Renal pelvis (tissue), 12 donors: ENCODE data around the gene CXCL11. TPM values are rescaled to one million over a fixed set of nuclear protein-coding genes. Genes with fewer than 3 reads are reported as not detected.
"Not testable (repeated sequence)": the region's sequence is repeated elsewhere in the genome, so short reads cannot be mapped to it uniquely, and the experiment has no call there.

Experiments
- DNase-seq: peaks from one replicate; pipeline ENCODE4 v3.0.0-alpha.2; 2013
- long read RNA-seq, 16 experiments: transcript quantifications; one replicate each; lab custom pipeline, GENCODE V29; 2026
- polyA plus RNA-seq, 3 donors: library from polyadenylated mRNA; unstranded; fragments of 120-200 nt; gene quantifications; one replicate each; pipeline ENCODE4 v1.2.1, GENCODE V29; 2013; ENCODE audit not compliant: insufficient read length in 3 of 3

CXCL11 gene
- polyA plus RNA-seq, result under 1 TPM; 0.33 to 0.38 (median 0.33) TPM
- long read RNA-seq, donor 1, result 0 reads
- long read RNA-seq, donor 2, result 0 reads
- long read RNA-seq, donor 3, result 0 reads
- long read RNA-seq, donor 4, result 0 reads
- long read RNA-seq, donor 5, partial matches to known transcripts, result 0 of 2 reads
- long read RNA-seq, donor 5, other reads (novel, unspliced or antisense), result 0 of 2 reads
- long read RNA-seq, donor 6, result 0 reads
- long read RNA-seq, donor 7, result 0 reads
- long read RNA-seq, donor 8, result 0 reads
- long read RNA-seq, donor 9, result 0 reads
- long read RNA-seq, donor 10, result 0 reads
- long read RNA-seq, donor 11, result 0 reads
- long read RNA-seq, donor 12, result 0 reads
- long read RNA-seq, donor 13, result 0 reads
- long read RNA-seq, donor 14, result 0 reads
- long read RNA-seq, donor 15, result 0 reads
- long read RNA-seq, donor 16, result 0 reads

DNA sequence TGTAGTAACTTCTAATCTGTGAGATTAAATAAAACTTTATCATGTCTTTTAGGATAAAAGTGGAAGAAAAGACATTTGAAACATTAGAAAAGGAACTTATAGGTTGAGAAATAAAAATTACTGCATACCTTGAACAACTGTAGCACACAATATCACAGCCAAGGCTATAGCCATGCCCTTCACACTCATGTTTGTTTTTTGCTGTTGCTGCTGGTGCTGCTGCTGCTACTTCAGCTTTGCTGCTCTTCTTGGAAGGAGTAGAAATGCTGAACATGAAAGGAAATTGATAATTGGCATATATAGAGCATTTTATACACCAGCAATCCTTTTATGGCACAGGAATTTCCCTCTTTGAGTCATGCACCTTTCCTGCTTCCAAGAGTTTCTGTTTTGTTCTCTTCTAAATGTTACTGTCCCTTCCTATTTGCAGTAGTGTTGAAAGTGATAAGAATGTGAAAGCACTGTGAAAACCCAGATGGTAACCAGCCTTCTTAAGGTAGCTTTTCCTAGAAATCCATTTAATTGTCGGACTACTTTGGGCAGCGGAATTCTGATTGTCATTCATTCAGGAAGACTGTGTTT is at the start of gene CXCL11:
Gene CXCL11 (minus strand): TSS at position 272 of the 582 bp plus-strand sequence. CDS start 83 bp downstream, at position 189.
- DNase-seq, result no peak

GRCh38 chr4:76084542-76084941 is 48.7 kb upstream of the CXCL11 start:
- DNase-seq, result no peak

DNA sequence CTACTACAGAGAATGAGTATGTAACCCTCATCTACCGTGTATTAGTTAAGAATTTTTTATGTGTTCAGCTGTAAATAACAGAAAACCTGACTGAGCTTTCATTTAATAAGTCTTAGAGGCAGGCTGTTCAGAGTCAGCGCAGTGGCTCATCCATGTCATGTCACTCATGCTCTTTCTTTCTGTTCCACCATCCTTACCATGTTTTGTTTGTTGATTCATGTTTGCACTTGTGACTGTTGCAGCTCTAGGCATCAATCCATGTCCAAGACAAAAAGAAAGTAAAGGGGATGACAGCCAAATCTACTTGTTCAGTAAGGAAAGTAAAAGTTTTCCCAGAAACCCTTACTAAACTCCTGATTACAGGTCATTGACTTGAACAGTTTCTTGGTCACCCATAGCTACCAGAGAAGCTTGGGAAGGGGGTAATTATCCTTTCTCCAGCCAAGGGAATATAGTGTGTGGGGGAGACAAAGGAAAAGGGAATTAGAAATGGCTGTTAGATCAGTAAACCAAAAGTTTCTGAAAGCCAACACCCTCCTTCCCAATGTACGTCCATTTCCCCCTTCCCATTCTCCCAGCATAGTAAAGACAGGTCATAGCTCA is 47.6 kb upstream of the CXCL11 start:
- no peak for DNase-seq

- DNase-seq, result no peak
Observed at GRCh38 chr4:76078033-76078613, 42.3 kb upstream of the CXCL11 start.

- DNase-seq, result no peak
Observed at GRCh38 chr4:76074993-76075600, 39.2 kb upstream of the CXCL11 start.

GRCh38 chr4:76074468-76074867 is 38.6 kb upstream of the CXCL11 start, which contains the start of gene ART3:
Gene ART3 (plus strand): TSS chr4:76074709. CDS start chr4:76075890, 1,181 bp downstream.
- DNase-seq, result no peak

DNA sequence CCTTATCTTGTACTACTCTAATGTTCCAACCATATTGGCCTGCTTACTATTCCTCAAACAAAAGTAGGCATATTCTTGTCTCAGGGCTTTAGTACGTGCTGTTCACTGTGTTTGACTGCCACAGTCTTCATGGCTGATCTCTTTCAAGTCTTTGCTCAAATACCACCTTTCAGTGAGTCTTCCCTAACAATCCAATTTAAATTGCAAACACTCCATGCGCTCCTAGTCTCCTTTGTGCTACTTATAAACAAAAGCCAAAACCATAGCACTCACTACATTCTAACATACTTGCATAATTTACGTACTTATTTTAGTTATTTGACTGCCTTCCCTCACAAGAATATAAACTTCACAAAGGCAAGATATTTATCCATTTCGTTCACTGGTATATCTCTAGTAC is 36.9 kb upstream of the CXCL11 start:
- DNase-seq, result no peak

- DNase-seq, result peak; percentile 64
Observed at GRCh38 chr4:76067652-76068286, 31.9 kb upstream of the CXCL11 start.

GRCh38 chr4:76066546-76066945 is 30.7 kb upstream of the CXCL11 start:
- no peak for DNase-seq

DNA sequence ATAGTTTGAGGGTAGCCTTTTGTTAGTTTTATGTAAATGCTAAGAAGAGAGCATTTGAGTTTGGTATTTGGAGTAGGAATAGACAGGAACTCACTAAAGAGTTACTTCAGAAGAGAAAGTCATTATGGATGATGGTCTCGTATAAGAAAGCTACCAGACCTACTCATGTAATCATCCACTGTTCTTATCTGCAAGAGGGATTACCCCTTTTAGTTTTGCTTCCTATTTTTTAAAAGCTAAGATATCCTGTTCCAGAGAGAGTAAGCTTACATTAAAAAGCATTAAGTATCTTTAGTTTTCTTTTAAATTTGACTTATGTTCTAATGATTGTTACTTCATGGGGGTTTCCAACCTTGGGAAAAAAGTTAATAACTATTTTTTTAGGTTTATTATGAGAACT is 26.1 kb upstream of the CXCL11 start:
- DNase-seq, result no peak

DNA sequence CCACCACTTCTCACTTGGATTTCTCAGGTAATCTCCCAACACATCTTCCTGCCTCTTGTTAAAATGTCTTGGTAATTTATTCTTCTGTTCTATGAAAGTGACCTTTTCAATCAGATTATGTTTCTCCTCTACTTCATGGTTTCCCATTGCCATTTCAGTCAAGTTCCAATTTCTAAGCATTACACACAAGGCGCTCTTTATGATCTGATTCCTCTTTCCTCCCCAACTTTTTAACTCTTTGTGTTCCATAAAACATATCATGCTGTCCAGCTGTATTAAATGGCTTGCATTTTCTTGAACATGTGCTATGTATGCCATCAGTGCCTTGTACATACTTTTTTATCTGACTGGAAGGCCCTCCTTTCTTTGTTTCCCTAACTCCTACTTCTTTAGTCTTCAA is 25.6 kb upstream of the CXCL11 start:
- DNase-seq, result no peak

- DNase-seq, result no peak
Observed at GRCh38 chr4:76060506-76060905, 24.6 kb upstream of the CXCL11 start.

DNA sequence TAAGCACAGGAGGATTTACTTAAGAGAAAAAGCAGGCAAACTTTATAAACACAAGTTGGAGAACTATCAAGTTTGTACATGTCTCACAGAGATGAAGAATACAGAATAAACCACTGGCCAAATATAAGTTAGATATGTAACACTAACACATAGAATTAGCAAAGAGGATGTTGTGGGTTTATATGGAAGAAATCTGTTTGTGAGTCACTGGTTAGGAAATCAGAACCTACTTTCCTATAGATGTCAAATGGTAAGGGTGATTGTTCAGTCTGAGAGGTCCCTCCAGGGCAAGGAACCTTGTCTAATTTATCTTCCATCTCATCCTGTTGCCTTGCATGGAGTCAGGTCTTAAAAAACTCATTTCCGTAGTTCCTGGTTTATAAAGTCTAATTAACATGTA is 23.9 kb upstream of the CXCL11 start:
- no peak for DNase-seq

DNA sequence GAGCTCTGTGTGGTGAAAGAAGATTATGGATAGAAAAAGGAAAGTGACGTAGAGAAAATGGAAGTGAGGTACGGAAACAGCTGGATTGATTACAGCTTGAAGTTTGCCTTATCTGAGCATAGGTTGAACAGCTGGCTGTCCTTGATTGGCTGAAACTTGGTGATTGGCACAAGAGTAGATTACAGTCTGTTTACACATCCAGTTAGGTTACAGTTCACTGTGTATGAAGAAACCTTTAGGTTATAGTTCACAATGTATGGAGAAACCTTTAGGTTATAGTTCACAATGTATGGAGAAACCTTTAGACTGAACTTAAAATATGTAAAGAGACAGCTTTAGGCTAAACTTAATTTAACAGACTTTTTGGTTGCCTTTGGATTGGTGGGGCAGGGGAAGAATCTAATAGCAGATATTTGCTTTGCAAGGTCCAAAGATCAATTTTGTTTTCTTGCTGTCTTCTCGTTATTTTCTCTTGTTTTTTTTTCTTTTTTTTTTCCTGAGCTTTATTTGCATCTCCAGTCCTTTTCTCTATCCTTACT is 23.1 kb upstream of the CXCL11 start:
- no peak for DNase-seq

DNA sequence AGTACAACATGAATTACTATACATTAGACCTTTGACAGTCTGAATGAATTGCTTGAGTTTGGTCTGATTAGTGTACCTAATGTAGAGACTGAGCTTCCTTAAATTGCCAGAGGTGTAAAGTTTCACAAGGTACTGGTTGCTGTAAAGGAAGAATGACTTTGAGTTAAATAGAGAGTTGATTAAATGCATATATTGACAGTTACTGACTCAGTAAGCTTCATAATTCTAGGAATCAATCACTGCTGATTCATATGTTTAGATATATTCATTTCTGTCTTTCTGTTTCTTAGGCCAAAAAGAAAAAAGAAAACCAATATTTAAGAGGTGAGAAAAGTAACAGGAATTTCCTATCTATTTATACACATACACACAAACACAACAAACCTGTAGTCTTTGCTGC is 22.4 kb upstream of the CXCL11 start:
- DNase-seq, result no peak

DNA sequence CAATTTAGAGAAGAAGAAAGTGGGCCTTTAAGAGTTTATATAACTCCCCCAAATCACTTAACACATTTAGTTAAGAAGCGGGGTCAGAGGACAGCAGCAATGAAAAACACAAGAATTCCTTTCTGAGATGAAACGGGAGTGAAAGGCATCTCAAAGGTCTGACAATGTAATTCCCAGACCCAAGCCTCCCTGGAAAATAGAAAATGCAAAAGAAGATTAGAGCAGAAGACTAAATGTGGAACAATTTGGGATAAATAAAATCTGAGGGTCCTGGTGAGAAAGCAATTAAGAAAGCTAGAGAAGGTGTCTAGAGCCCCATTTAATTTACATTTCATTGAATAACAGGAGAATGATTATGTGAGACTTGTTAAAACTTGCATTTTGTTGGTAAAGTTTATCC is 19.6 kb upstream of the CXCL11 start:
- DNase-seq, result no peak

DNA sequence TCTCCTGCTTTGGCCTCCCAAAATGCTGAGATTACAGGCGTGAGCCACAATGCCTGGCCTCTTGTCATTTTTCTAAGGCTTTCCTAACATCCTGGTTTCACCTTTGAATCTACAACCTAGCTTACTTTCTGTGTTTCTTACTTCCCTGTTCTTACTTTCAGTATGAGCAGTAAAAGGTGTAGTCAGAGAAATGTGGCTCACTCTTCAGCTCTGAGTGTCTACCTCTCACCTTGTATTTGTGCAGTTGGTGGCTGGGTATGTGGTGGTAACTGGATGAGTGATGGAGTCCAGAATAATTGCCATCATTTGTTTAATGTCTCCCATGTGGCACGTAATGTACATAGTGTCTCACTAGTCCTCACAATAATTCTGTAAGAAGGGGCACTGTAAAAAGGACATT is 19.1 kb upstream of the CXCL11 start:
- no peak for DNase-seq

DNA sequence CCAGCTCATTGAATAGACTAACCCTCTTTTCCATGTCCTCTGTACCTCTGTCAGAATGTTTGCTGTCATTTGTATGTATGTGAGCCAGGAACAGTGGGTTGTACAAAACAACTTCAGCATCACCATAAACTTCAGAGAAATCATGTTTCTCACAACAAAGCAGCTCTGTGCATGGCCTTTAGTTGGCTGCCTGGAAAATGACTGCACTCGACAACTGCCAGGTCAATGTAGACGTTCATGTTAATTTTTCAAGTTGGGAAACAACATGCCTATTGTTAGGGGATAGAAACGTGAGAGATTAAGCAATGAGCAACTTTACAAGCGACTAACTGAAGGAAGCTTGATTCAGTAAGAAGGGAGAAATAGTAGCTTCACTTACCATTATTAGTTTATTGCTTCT is 17.9 kb upstream of the CXCL11 start:
- no peak for DNase-seq

DNA sequence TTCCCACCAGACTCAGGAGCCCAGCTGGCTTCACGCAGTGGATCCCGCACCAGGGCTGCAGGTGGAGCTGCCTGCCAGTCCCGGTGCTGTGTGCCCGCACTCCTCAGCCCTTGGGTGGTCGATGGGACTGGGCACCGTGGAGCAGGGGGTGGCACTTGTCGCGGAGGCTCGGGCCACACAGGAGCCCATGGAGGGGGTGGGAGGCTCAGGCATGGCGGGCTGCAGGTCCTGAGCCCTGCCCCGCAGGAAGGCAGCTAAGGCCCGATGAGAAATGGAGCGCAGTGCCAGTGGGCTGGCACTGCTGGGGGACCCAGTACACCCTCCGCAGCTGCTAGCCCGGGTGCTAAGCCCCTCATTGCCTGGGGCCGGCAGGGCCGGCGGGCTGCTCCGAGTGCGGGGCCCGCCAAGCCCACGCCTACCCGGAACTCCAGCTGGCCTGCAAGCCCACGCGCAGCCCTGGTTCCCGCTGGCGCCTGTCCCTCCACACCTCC is 14.7 kb upstream of the CXCL11 start:
- not testable (repeated sequence) for DNase-seq

GRCh38 chr4:76049860-76050416 is 14.1 kb upstream of the CXCL11 start:
- not testable (repeated sequence) for DNase-seq

DNA sequence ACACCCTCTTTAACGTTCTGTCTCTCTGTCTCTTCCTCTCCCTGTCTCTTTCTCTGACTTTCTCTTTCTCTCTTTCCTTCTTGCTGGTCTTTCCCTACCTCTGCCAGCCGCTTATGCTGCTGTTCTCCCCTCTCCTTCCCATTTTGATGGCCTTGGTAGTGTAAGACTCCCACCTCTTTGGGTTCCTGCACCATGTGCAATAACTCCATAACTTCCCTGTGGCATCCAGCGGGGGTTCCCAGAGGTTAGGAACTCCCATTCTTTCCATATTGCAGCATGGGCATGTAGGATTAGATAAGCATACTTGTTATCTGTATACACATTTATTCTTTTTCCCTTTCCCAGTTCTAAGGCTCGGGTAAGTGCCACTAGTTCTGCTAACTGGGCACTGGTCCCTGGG is 8.8 kb upstream of the CXCL11 start:
- not testable (repeated sequence) for DNase-seq
